Activated CD4-positive, CD25-positive, alpha-beta regulatory T cell treated with anti-CD3 and anti-CD28 coated beads, Interleukin-2, amount 50 U/mL, for 72 hours (primary cell): ENCODE data around the gene NRN1.

Experiments
- DNase-seq: peaks from one replicate; pipeline ENCODE4 v3.0.0; 2021

NRN1 gene

GRCh38 chr6:6002005-6002847 is 4.5 kb downstream of the NRN1 start:
- DNase-seq: no peak

- DNase-seq: no peak
These were observed 5.3 kb downstream of the NRN1 start for GRCh38 chr6:6001443-6001842.

- DNase-seq: no peak
These were observed 6.8 kb downstream of the NRN1 start for GRCh38 chr6:5999688-6000608.

- DNase-seq: no peak
These were observed 7.7 kb downstream of the NRN1 start for GRCh38 chr6:5998711-5999687.

GRCh38 chr6:5998236-5998635 is 8.5 kb downstream of the NRN1 start:
- no peak for DNase-seq

- DNase-seq: no peak
These were observed 9.2 kb downstream of the NRN1 start for GRCh38 chr6:5997420-5997987.

GRCh38 chr6:5996714-5997419 is 9.9 kb downstream of the NRN1 start:
- no peak for DNase-seq

- DNase-seq: no peak
These were observed 10.6 kb downstream of the NRN1 start for GRCh38 chr6:5995949-5996713.

- DNase-seq: no peak
These were observed 11.1 kb downstream of the NRN1 start for GRCh38 chr6:5995658-5995948.

GRCh38 chr6:5994999-5995657 is 11.6 kb downstream of the NRN1 start:
- DNase-seq: no peak

GRCh38 chr6:5994234-5994998 is 12.3 kb downstream of the NRN1 start:
- DNase-seq: no peak

- no peak for DNase-seq
These were observed 14.0 kb downstream of the NRN1 start for GRCh38 chr6:5992551-5993225.

GRCh38 chr6:5990786-5991185 is 15.9 kb downstream of the NRN1 start:
- no peak for DNase-seq

- no peak for DNase-seq
These were observed 17.5 kb downstream of the NRN1 start for GRCh38 chr6:5989141-5989723.

- DNase-seq: no peak
These were observed 19.9 kb downstream of the NRN1 start for GRCh38 chr6:5986861-5987260.

- DNase-seq: no peak
These were observed 22.3 kb downstream of the NRN1 start for GRCh38 chr6:5984150-5985089.
